ENCODE results near the gene IGSF23. TPM values are rescaled to one million over a fixed set of nuclear protein-coding genes. Genes with fewer than 3 reads are reported as not detected.

The IGSF23 gene
- total and polyA plus RNA-seq, 3 donors from 2014 or later = 0.37 to 0.79 TPM; not detected in 1

DNA sequence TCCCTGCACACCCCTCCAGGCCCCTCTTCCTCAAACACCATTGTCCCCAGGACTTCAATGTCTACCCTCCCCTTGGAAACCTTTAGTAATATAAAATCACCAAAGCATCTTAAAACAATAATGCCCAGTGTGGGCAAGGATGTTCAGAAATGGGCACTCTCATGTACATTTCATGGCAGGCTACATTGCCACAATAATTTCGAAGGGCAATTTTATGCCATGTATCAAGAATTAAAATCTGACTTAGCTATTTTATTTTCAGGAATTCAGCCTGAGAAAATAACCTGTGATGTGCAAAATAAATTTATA is 35.8 kb upstream of the IGSF23 start:
- intact Hi-C loops (cut with DNase I; ENCODE audit: low total_unique reads) = loop anchor here (10.0 kb wide), 1 partner anchor 77 kb away; no protein-coding TSS in a partner anchor
- H3K4me3 ChIP-seq = no peak overlapping the region
- H3K4me1 ChIP-seq = no peaks in the 10 kb centered on the region
- no peak for DNase-seq
- H3K36me3 ChIP-seq (ENCODE audit: low read depth, missing control alignments) = no peaks in the 10 kb centered on the region
- H3K27me3 ChIP-seq = no peaks in the 10 kb centered on the region
- H3K9me3 ChIP-seq = no peaks in the 10 kb centered on the region
- TF ChIP-seq POLR2A (IDR thresholded peaks at IDR 0.05) = no peak
- TF ChIP-seq, protein P1, sequence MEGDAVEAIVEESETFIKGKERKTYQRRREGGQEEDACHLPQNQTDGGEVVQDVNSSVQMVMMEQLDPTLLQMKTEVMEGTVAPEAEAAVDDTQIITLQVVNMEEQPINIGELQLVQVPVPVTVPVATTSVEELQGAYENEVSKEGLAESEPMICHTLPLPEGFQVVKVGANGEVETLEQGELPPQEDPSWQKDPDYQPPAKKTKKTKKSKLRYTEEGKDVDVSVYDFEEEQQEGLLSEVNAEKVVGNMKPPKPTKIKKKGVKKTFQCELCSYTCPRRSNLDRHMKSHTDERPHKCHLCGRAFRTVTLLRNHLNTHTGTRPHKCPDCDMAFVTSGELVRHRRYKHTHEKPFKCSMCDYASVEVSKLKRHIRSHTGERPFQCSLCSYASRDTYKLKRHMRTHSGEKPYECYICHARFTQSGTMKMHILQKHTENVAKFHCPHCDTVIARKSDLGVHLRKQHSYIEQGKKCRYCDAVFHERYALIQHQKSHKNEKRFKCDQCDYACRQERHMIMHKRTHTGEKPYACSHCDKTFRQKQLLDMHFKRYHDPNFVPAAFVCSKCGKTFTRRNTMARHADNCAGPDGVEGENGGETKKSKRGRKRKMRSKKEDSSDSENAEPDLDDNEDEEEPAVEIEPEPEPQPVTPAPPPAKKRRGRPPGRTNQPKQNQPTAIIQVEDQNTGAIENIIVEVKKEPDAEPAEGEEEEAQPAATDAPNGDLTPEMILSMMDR (IDR thresholded peaks at IDR 0.05) = no peak
- H3K27ac ChIP-seq = no peak overlapping the region
- 87 to 92% methylated on average over 1 of the region's 1 CpG for WGBS, 2 donors

DNA sequence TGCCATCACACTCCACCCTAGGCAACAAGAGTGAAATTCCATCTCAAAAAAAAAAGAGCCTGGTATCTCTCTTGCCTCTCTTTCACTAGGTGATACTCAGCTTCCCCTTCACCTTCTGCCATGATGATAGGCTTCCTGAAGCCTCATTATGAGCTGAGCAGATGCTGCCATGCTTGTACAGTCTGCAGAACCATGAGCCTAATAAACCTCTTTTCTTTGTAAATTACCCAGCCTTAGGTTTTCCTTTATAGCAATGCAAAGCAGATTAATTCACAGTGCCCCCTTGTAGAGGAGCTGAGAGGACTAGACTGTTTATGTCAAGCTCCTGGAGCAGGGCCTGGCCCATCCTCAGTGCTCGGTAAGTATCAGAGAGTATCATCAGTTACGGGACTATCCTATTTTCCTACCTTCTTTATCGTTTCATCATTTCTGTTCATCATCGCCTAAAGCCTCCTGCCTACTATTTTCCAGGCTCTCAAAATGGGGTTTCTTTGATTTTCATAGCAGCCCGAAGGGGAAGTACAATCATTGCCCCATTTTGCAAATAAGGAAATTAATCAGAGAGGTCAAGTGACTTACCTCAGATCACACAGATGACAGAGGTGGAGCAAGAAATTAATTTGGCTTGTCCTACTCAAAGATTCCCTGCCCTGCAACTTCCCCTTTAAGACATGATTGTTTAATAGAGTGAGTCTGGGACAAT is 33.5 kb upstream of the IGSF23 start:
- WGBS, 2 donors = 92 to 94% methylated on average over 5 of the region's 5 CpGs
- H3K9me3 ChIP-seq = no peaks in the 10 kb centered on the region
- no peak for DNase-seq
- H3K27ac ChIP-seq = no peak overlapping the region
- H3K4me1 ChIP-seq = no peaks in the 10 kb centered on the region
- H3K36me3 ChIP-seq (ENCODE audit: low read depth, missing control alignments) = no peaks in the 10 kb centered on the region
- H3K27me3 ChIP-seq = no peaks in the 10 kb centered on the region
- H3K4me3 ChIP-seq = no peak overlapping the region
- intact Hi-C loops (cut with DNase I; ENCODE audit: low total_unique reads) = loop anchor here (10.0 kb wide), 1 partner anchor 75 kb away; no protein-coding TSS in a partner anchor
- no peak for TF ChIP-seq POLR2A (IDR thresholded peaks at IDR 0.05)
- TF ChIP-seq, protein P1 (IDR thresholded peaks at IDR 0.05) = no peak

DNA sequence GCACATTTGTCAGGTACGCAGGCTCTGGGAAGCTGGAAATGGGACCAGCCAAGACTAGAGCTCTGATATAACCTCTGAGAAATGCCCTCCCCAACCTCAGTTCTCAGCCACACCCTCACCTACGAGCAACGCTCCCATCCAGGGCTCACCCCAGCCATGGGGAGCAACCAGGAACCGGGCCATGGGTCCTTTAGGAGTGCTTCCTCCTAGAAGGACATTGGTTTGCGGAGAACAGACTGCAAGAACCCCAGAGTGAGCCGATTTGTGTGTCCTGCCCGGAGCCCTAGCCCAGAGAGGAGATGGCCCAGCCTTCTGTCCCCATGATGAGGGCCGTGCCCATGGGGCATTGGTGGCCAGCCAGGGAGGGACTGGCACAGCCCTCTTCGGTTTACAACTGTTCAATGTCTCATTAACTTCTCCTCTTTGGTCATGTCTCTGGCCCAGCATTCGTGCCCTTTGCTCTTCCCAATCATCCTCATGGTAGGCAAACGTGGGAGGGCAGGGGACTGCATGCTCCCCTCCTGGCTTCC is 32.9 kb upstream of the IGSF23 start:
- intact Hi-C loops (cut with DNase I; ENCODE audit: low total_unique reads) = no loop called here
- Histone ChIP-seq H3K27me3 (no peaks in the 10 kb centered on the region), H3K4me1 (no peaks in the 10 kb centered on the region), H3K4me3 (no peak overlapping the region), H3K27ac (no peak overlapping the region), H3K9me3 (no peaks in the 10 kb centered on the region), H3K36me3 (ENCODE audit: low read depth, missing control alignments) (no peaks in the 10 kb centered on the region)
- 80 to 90% methylated on average over 8 to 11 of the region's 11 CpGs for WGBS, 2 donors
- DNase-seq = no peak
- TF ChIP-seq POLR2A (IDR thresholded peaks at IDR 0.05) = no peak
- TF ChIP-seq, protein P1 (IDR thresholded peaks at IDR 0.05) = no peak

DNA sequence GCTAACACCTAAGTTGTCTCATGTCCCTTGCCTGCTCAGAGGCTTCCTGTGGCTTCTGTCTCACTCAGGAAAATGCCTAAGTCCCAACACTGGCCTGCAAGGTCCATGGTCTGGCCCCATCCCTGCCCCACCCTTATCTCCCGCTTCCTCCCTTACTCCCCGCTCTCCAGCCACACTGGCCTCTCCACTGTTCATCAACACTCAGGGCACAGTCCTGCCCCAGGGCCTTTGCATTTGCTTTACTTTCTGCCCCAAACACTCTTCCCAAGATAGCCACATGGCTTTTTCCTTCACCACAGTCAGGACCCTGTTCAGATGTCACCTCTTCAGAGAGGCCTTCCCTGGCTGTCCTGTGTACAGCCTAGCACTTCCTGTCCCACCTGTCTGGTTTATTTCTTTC is 32.1 kb upstream of the IGSF23 start:
- 94 to 98% methylated on average over 2 of the region's 2 CpGs for WGBS, 2 donors
- Histone ChIP-seq H3K9me3 (no peaks in the 10 kb centered on the region), H3K27ac (no peak overlapping the region), H3K4me1 (no peaks in the 10 kb centered on the region), H3K36me3 (ENCODE audit: low read depth, missing control alignments) (no peaks in the 10 kb centered on the region), H3K27me3 (no peaks in the 10 kb centered on the region), H3K4me3 (no peak overlapping the region)
- intact Hi-C loops (cut with DNase I; ENCODE audit: low total_unique reads) = no loop called here
- no peak for DNase-seq
- no peak for TF ChIP-seq POLR2A (IDR thresholded peaks at IDR 0.05)
- TF ChIP-seq, protein P1 (IDR thresholded peaks at IDR 0.05) = no peak
